K562 (cell line): ENCODE results near the gene SETD5. TPM values are rescaled to one million over a fixed set of nuclear protein-coding genes. Genes with fewer than 3 reads are reported as not detected.
A peak's percentile ranks its signal among the peaks of the same experiment; 100 is the strongest.

Source experiments
- ATAC-seq: fragments of 200-7000 bp; cut with Tn5 transposase; 3 replicates; pipeline ENCODE4 v1.9.1; 2020; ENCODE audit warnings: moderate library complexity
- BruUV-seq: library from RNA; stranded (reverse); fragments of 400-500 nt; replicated peaks from 2 replicates; lab custom pipeline; 2021; lab: Mats Ljungman, UMichigan
- CTCF ChIA-PET: fragments of 300-600 bp; formaldehyde crosslinking; extraction: SDS; loops from one replicate; lab custom pipeline; 2021; ENCODE audit warnings: low intra/inter-chr PET ratio; lab: Yijun Ruan, JAX
- POLR2A ChIA-PET: fragments of 300-600, 350-650 bp; sonication (Branson Sonifier 250); formaldehyde crosslinking; extraction: SDS; loops from one replicate; lab custom pipeline; 2021; ENCODE audit warnings: antibody characterized with exemption, inconsistent platforms; lab: Yijun Ruan, JAX
- DNase-seq, 4 experiments: peaks; one replicate each; pipeline versions ENCODE4 v3.0.0 to v3.0.0-alpha.2; 2011 to 2018; ENCODE audit warnings: low spot score in 3 of 4, mixed read lengths in 3 of 4; ENCODE audit errors: extremely low read depth in 1 of 4
- FAIRE-seq: peaks from 2 replicates; lab custom pipeline; 2011; peaks lifted over from hg19 to GRCh38; lab: Jason Lieb, UNC
- H2AFZ ChIP-seq: 2 replicates; pipeline ENCODE4 v1.6.0; 2011; ENCODE audit warnings: low read depth, low read length, control low read depth, inconsistent platforms
- H3K27ac ChIP-seq: fragments of 200-600 bp; 3 replicates; pipeline ENCODE4 v1.8.0; 2011; ENCODE audit warnings: low read depth, mild to moderate bottlenecking, control low read depth, inconsistent platforms, low read length, moderate library complexity, mixed read lengths; ENCODE audit errors: extremely low read depth
- H3K27me3 ChIP-seq, 2 experiments: fragments of 300-600 bp in 1 of 2; 2 replicates in 1 of 2; 3 replicates in 1 of 2; pipeline versions ENCODE4 v1.6.0 to v1.8.0; 2011; ENCODE audit warnings: inconsistent platforms in 2 of 2, low read length in 2 of 2, mild to moderate bottlenecking in 1 of 2, mixed read lengths in 1 of 2, moderate library complexity in 1 of 2; ENCODE audit not compliant: control insufficient read depth in 2 of 2, insufficient read depth in 2 of 2
- H3K36me3 ChIP-seq: fragments of 300-600 bp; 3 replicates; pipeline ENCODE4 v1.8.0; 2011; ENCODE audit warnings: mild to moderate bottlenecking, low read length, inconsistent platforms; ENCODE audit not compliant: control insufficient read depth, insufficient read depth
- H3K4me1 ChIP-seq, 2 experiments: fragments of 200-600 bp in 1 of 2; replicated peaks in 1 of 2; 2 replicates in 1 of 2; 3 replicates in 1 of 2; pipeline versions ENCODE4 v1.5.1 to v1.8.0; 2011; ENCODE audit warnings: inconsistent platforms in 2 of 2, low read length in 2 of 2, mild to moderate bottlenecking in 1 of 2, mixed read lengths in 1 of 2, moderate library complexity in 1 of 2; ENCODE audit not compliant: control insufficient read depth in 2 of 2, insufficient read depth in 2 of 2
- H3K4me2 ChIP-seq: 2 replicates; pipeline ENCODE4 v1.6.1; 2011; ENCODE audit warnings: low read length, control low read depth, inconsistent platforms, mixed read lengths; ENCODE audit not compliant: insufficient read depth
- H3K4me3 ChIP-seq: fragments of 200-600 bp; sonication (generic), shearing (Covaris generic); 2 replicates; pipeline ENCODE4 v1.5.1; 2016; ENCODE audit warnings: control low read depth, inconsistent platforms
- H3K79me2 ChIP-seq: fragments of 200-600 bp; 3 replicates; pipeline ENCODE4 v1.8.0; 2011; ENCODE audit warnings: low read length, inconsistent platforms; ENCODE audit not compliant: control insufficient read depth, insufficient read depth
- H3K9ac ChIP-seq, 2 experiments: 2 replicates each; pipeline versions ENCODE4 v1.6.0 to v1.6.1; 2011; ENCODE audit warnings: low read depth in 2 of 2, low read length in 2 of 2, control low read depth in 1 of 2, inconsistent platforms in 1 of 2, mild to moderate bottlenecking in 1 of 2, mixed read lengths in 1 of 2; ENCODE audit not compliant: insufficient read depth in 1 of 2
- H3K9me1 ChIP-seq: one replicate; pipeline ENCODE4 v1.6.0; 2011; ENCODE audit warnings: inconsistent platforms, mild to moderate bottlenecking, low read length, moderate library complexity; ENCODE audit not compliant: control insufficient read depth, insufficient read depth
- H3K9me3 ChIP-seq: replicated peaks from 2 replicates; pipeline ENCODE4 v1.5.1; 2011; ENCODE audit warnings: low read depth, low read length, inconsistent platforms; ENCODE audit not compliant: control insufficient read depth, insufficient read depth
- H4K20me1 ChIP-seq: replicated peaks from 2 replicates; pipeline ENCODE4 v1.6.1; 2011; ENCODE audit warnings: low read length, inconsistent platforms, mixed read lengths; ENCODE audit not compliant: control insufficient read depth, insufficient read depth
- BCOR ChIP-seq: fragments of 450-650 bp; IDR thresholded peaks from 2 replicates; pipeline ENCODE4 v1.6.1; 2016
- DMBX1 ChIP-seq: fragments of 250-450 bp; sonication (Bioruptor Pico); IDR thresholded peaks from 2 replicates; pipeline ENCODE4 v1.8.0; 2022; ENCODE audit warnings: inconsistent platforms, mild to moderate bottlenecking, moderate library complexity, borderline replicate concordance
- NR2C1 ChIP-seq, 2 experiments: fragments of 450-650 bp; IDR thresholded peaks; 2 replicates each; pipeline ENCODE4 v1.6.1; 2017; ENCODE audit warnings: mild to moderate bottlenecking in 2 of 2, antibody characterized with exemption in 1 of 2, inconsistent platforms in 1 of 2, missing compliant biosample characterization in 1 of 2, missing genetic modification characterization in 1 of 2
- ZBTB8A ChIP-seq: fragments of 450-650 bp; IDR thresholded peaks from 2 replicates; pipeline ENCODE4 v1.6.1; 2018; ENCODE audit warnings: mild to moderate bottlenecking, moderate library complexity; ENCODE audit not compliant: partially characterized antibody
- ZNF212 ChIP-seq: fragments of 450-650 bp; formaldehyde crosslinking; IDR thresholded peaks from 2 replicates; pipeline ENCODE4 v1.4.0; 2020; ENCODE audit warnings: mild to moderate bottlenecking
- ZNF592 ChIP-seq: fragments of 450-650 bp; IDR thresholded peaks from 2 replicates; pipeline ENCODE4 v1.6.1; 2017; ENCODE audit warnings: antibody characterized with exemption, mild to moderate bottlenecking
- WGBS: fragments of 100-300 bp; shearing (Covaris generic); methylation state at CpG from one replicate; pipeline ENCODE4 v1.1.6; 2016; ENCODE audit warnings: low coverage, mixed read lengths; ENCODE audit not compliant: insufficient coverage; ENCODE audit errors: missing lambda C conversion rate; 5-methylcytosine and 5-hydroxymethylcytosine counted together
- in situ Hi-C: fragments of 300-500 bp; cut with MboI; formaldehyde crosslinking; loops from 4 replicates; pipeline ENCODE4 v1.15.0; 2018; ENCODE audit warnings: inconsistent platforms, mixed read lengths
- intact Hi-C: fragments of 100-400 bp; cut with micrococcal nuclease; formaldehyde crosslinking; loops from 2 replicates; pipeline ENCODE4 v1.14.2; 2022
- polyA plus RNA-seq, 8 experiments: library from polyadenylated mRNA; depleted of rRNA in 4 of 8; stranded (reverse) in 5 of 8; unstranded in 3 of 8; fragments of >200 nt; fragmentation: Nextera tagmentation in 2 of 8; fragmentation: Illumina TruSeq in 1 of 8; extraction: Ambion mirVana in 2 of 8; extraction: Trizol in 1 of 8; gene quantifications; 2 replicates each; pipeline versions ENCODE4 v1.2.1 to v1.2.3, GENCODE V29; 2011 to 2014; ENCODE audit warnings: inconsistent platforms in 1 of 8, missing spikeins in 1 of 8
- total RNA-seq, 7 experiments: library from RNA; depleted of rRNA in 6 of 7; stranded (reverse); fragments of >200 nt in 6 of 7; fragmentation: Illumina TruSeq in 2 of 7; extraction: Trizol in 2 of 7; gene quantifications; 2 replicates each; pipeline versions ENCODE4 v1.2.1 to v1.2.3, GENCODE V29; 2011 to 2021; ENCODE audit warnings: low replicate concordance in 1 of 7

SETD5 gene
- total and polyA plus RNA-seq, 9 of the 15 experiments (the other 6 are each of a cell fraction or from before 2014, with no cell fraction given) = 20.8 to 135 (median 87.2) TPM

- no peak for TF ChIP-seq ZNF592
- no peak for TF ChIP-seq BCOR
- no peak for TF ChIP-seq ZNF212 (CRISPR knock-in tag)
- no peak for TF ChIP-seq ZBTB8A
These were observed 49.5 kb upstream of the SETD5 start (continued) for GRCh38 chr3:9347887-9348286.

DNA sequence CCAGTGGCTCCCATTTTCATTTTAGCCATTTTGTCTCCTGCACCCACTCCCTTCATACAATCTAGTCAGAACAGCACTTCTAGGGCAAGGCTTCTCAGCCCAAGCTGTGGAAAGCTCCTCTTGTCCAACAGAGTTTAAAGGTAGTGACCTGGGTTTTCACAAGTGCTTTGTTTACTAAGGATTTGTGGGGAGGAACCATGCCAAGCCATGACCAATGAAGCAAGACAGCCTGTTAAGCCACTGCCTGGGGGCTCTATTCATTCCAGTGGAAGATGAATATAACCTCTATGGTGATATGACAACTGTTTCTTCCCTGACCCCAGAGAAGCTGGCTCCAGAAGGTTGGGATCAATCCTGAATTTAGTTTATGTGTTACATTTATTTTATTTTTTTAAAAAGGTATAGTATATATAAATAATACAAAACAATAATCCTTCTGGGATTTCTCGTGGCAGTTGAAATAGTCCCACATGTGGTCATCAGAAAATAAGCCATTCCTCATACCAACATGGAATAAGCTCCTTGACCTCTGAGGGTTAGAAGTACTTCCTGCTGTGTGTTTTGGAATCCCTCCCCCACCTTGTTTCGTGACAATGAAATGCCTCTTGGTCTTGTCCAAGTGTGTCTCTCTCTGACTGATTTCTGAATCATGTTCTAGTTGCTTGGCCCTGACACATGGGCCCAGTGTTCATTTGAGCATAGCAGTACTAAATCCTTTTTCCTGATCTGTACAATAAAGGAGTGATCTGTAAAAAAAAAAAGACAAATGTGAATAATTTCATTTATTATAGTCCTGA, 47.9 kb upstream of the SETD5 start:
- H3K9me3 ChIP-seq = no peaks in the 10 kb centered on the region
- POLR2A ChIA-PET = interaction anchor here (0.6 to 1.8 kb wide), 4 partner anchors 13 to 50 kb away, joined by 3 to 5 read pairs (median 3); partner anchors contain the start of gene THUMPD3
- in situ Hi-C loops = no loop called here
- ATAC-seq (no peak), DNase-seq (peak in 1 of 4 experiments; percentile 23), FAIRE-seq (no peak)
- H3K9ac ChIP-seq = no peak overlapping the region
- H3K4me2 ChIP-seq = no peak overlapping the region
- no peaks in the 10 kb centered on the region; the same call in 1 of the 2 replicates for H4K20me1 ChIP-seq
- no peak overlapping the region for H3K27ac ChIP-seq
- H2AFZ ChIP-seq = no peak overlapping the region
- BruUV-seq = no TSS peak
- CTCF ChIA-PET = no interaction called here
- intact Hi-C loops = loop anchor here (5.0 to 10.0 kb wide), 3 partner anchors 93 to 365 kb away; partner anchors contain the start of gene MTMR14
- no peaks in the 10 kb centered on the region for H3K9me1 ChIP-seq
- H3K4me3 ChIP-seq = no peak overlapping the region
- WGBS = 19% methylated on average over 2 of the region's 2 CpGs
- H3K4me1 ChIP-seq = no peaks in the 10 kb centered on the region; a peak in 1 of 5 replicates
- H3K27me3 ChIP-seq = peaks cover 8 to 13% of the 10 kb centered on the region in 2 experiments; a peak in 3 of 5 replicates
- no peaks in the 10 kb centered on the region for H3K79me2 ChIP-seq
- H3K36me3 ChIP-seq = no peaks in the 10 kb centered on the region
- TF ChIP-seq DMBX1 (CRISPR knock-in tag) (no peak), NR2C1 (IDR thresholded peaks at IDR 0.05) (peak; percentile 70), NR2C1 (tag; IDR thresholded peaks at IDR 0.05) (peak; percentile 72)
